GM18502 (cell line): Measurements from ENCODE around the gene HNRNPAB.
"Not testable (repeated sequence)": the region's sequence is repeated elsewhere in the genome, so short reads cannot be mapped to it uniquely, and the experiment has no call there.

Source experiments
- ATAC-seq: cut with Tn5 transposase; IDR thresholded peaks from one replicate; pipeline ENCODE4 v1.9.1; 2021; ENCODE audit warnings: mild to moderate bottlenecking; ENCODE audit not compliant: unreplicated experiment, poor library complexity

The HNRNPAB gene

DNA sequence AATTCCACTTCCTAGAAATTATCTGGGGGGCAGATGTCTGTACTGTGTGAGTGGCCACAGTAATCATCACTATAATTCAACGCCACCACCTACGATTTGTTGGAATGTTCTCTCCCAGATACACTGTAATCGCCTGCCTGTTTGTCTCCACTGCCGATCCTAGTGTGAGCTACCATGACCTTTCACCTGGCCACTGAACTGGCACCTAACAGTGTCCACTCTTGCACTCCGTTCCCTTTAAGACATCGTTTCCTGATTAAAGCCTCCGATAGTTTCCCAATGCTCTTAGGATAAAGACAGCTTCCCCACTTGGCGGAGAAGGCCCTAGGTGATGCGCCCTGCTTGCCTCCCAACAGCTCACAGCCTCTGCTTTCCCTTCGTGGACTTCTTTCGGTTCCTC is 24.3 kb downstream of the HNRNPAB start:
- ATAC-seq = no peak

DNA sequence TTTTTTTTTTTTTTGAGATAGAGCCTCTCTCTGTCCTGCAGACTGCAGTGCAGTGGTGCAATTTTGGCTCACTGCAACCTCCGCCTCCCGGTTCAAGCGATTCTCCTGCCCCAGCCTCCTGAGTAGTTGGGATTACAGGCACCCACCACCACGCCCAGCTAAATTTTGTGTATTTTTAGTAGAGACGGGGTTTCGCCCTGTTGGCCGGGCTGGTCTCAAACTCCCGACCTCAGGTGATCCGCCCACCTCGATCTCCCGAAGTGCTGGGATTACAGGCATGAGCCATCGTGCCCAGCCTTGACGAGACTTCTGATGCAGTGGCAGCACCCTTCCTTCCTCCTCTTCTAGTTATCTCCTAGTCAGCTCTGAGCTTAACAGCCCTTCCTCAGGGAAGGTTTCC is 24.8 kb downstream of the HNRNPAB start:
- not testable (repeated sequence) for ATAC-seq

GRCh38 chr5:178229861-178230260 is 25.5 kb downstream of the HNRNPAB start:
- no peak for ATAC-seq

- no peak for ATAC-seq
Observed at GRCh38 chr5:178230879-178231538, 26.7 kb downstream of the HNRNPAB start.

- ATAC-seq = peak; percentile 13
Observed at GRCh38 chr5:178231539-178232123, 27.3 kb downstream of the HNRNPAB start.

- peak; percentile 76 for ATAC-seq
Observed at GRCh38 chr5:178232124-178232919, 28.0 kb downstream of the HNRNPAB start, which contains the start of gene PHYKPL. PHYKPL (minus strand) TSS chr5:178232802; CDS start chr5:178232550, 252 bp downstream.

DNA sequence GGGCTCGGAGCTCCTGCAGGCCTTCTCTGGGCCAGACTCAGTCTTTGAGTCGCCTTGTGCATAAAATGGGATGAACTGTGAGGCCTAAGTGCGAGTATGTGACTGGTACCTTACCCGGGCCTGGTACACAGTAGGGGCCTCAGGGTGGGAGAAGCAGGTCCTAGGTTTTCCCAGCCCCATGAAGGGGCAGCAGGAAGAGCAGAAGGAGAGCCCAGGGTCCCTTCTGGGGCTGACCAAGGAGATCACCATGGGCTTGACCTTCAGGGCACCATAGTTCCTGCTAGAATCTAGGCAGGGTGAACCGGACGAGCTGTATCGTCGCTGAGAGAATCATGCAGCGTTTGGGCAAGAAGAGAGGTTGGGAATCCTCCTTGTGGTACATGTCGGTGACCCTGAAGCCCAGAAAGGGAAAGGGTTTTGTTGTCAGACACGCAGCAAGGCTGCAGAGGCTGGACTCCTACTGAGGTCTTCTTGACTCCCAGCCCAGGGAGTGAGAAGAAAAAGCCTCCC is 28.6 kb downstream of the HNRNPAB start:
- no peak for ATAC-seq

- ATAC-seq = no peak
Observed at GRCh38 chr5:178234121-178234749, 29.9 kb downstream of the HNRNPAB start.

GRCh38 chr5:178234750-178235587 is 30.6 kb downstream of the HNRNPAB start:
- ATAC-seq = no peak

DNA sequence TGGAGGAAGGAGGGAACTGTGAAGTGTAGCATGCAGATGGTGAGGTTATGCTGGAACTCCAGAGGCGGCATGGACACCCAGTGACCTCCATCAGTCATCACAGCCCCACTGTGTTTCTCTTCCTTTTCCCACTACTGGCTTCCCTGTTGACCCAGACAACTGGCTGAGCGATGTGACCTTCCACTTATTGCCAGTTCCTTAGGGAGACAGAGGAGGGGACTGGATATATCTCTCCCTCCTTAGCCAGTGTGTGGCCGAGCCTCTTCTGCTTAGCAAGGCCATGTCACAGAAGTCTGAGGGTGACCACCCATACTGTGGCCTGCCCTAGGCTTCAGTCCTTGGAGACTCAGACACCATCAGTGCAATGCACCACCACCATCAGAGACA is 31.2 kb downstream of the HNRNPAB start:
- no peak for ATAC-seq

DNA sequence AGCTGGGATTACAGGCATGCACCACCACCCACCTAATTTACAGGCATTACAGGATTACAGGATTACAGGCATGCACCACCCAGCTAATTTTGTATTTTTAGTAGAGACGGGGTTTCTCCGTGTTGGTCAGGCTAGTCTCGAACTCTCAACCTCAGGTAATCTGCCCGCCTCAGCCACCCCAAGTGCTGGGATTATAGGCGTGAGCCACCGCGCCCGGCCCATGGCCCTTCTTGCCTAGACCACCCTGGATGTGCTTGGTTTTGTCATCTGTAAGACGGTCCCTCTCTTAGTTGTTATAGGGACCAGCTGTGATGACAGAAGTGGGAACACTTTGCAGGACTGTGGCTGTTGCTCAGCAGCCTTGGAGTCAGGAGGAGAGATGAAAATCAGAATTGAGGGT is 31.8 kb downstream of the HNRNPAB start:
- ATAC-seq = no peak

DNA sequence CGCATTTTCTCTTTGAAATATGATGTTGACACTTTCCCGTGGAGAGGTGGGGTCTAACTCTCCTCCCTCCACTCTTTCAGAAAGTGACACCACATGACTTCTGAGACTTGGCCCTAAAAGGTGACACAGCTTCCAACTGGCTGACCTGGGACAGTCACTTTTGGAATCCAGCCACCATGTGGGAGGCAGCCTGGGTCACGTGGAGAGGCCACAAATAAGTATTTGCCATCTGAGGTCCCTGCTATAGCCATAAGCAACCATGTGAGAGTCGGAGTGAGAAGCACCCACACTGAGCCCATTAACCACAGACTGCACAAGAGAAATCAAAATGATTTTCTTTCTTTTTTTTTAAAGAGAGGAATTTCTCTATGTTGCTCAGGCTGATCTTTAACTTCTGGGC is 32.3 kb downstream of the HNRNPAB start:
- no peak for ATAC-seq

- no peak for ATAC-seq
Observed at GRCh38 chr5:178237431-178238312, 33.3 kb downstream of the HNRNPAB start.

- no peak for ATAC-seq
Observed at GRCh38 chr5:178238313-178238635, 33.9 kb downstream of the HNRNPAB start.

- no peak for ATAC-seq
Observed at GRCh38 chr5:178238711-178239592, 34.6 kb downstream of the HNRNPAB start.

- not testable (repeated sequence) for ATAC-seq
Observed at GRCh38 chr5:178239626-178240301, 35.4 kb downstream of the HNRNPAB start.

GRCh38 chr5:178240341-178240741 is 36.0 kb downstream of the HNRNPAB start:
- no peak for ATAC-seq
